Measurements from ENCODE around the gene FAM124A. TPM values are rescaled to one million over a fixed set of nuclear protein-coding genes. Genes with fewer than 3 reads are reported as not detected.

FAM124A gene
- polyA plus RNA-seq, 3 donors = 0.03 to 0.20 (median 0.13) TPM

DNA sequence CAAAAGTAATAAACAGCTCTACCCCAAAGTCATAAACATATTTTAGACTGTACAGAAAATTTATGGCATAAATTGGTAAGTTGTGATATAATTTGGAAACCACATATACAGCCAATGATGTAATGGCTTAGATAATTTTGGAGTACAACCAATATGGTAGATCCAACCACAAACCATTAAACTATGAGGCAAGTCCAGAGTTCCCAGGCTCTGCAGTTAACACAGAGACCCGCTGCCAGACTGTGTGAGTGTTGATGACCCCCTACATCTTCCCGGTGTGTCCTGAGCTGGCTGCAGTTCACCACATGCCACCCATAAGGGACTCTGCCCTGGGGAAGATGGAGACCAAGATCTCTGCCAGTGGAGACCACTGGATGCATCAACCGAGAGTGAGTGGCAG, 107.4 kb downstream of the FAM124A start:
- Histone ChIP-seq H3K27ac (ENCODE audit: low read depth in 1 of 2, low read length in 2 of 2) (no peak overlapping the region), H2AFZ (ENCODE audit: insufficient read depth, low read depth, low read length, poor library complexity, severe bottlenecking) (no peak overlapping the region), H3K9me3 (replicated peaks in 1 of 2; ENCODE audit: control insufficient read depth in 1 of 2, insufficient read depth in 1 of 2, low read length in 2 of 2) (no peaks in the 10 kb centered on the region), H3K4me2 (replicated peaks; ENCODE audit: extremely low read depth, low read length, poor library complexity, severe bottlenecking) (no peak overlapping the region), H3K27me3 (ENCODE audit: control insufficient read depth in 2 of 2, insufficient read depth in 2 of 2, low read length in 2 of 2) (no peaks in the 10 kb centered on the region), H3K4me3 (replicated peaks in 1 of 3; ENCODE audit: low read depth in 2 of 3, low read length in 3 of 3) (no peak overlapping the region), H3K36me3 (replicated peaks in 1 of 2; ENCODE audit: control insufficient read depth in 1 of 2, insufficient read depth in 2 of 2, low read length in 2 of 2) (no peaks in the 10 kb centered on the region), H3K79me2 (ENCODE audit: insufficient read depth, low read length) (no peaks in the 10 kb centered on the region), H3K9ac (ENCODE audit: insufficient read depth, low read length, poor library complexity, severe bottlenecking) (no peak overlapping the region), H4K20me1 (ENCODE audit: insufficient read depth, low read length) (no peaks in the 10 kb centered on the region), H3K4me1 (ENCODE audit: control insufficient read depth in 1 of 2, insufficient read depth in 2 of 2, low read length in 2 of 2) (peaks cover 13 to 15% of the 10 kb centered on the region in 2 donors)
- WGBS (ENCODE audit: insufficient coverage) = 100% methylated on average over 1 of the region's 3 CpGs
- DNase-seq = no peak
- no peak overlapping the region for H3K4me3 Mint-ChIP-seq
- no peaks in the 10 kb centered on the region for H3K27me3 Mint-ChIP-seq (ENCODE audit: low read depth in 3 of 3)
- intact Hi-C loops (cut with micrococcal nuclease) = no loop called here
- H3K9me3 Mint-ChIP-seq = no peaks in the 10 kb centered on the region
- TF ChIP-seq, protein P1, sequence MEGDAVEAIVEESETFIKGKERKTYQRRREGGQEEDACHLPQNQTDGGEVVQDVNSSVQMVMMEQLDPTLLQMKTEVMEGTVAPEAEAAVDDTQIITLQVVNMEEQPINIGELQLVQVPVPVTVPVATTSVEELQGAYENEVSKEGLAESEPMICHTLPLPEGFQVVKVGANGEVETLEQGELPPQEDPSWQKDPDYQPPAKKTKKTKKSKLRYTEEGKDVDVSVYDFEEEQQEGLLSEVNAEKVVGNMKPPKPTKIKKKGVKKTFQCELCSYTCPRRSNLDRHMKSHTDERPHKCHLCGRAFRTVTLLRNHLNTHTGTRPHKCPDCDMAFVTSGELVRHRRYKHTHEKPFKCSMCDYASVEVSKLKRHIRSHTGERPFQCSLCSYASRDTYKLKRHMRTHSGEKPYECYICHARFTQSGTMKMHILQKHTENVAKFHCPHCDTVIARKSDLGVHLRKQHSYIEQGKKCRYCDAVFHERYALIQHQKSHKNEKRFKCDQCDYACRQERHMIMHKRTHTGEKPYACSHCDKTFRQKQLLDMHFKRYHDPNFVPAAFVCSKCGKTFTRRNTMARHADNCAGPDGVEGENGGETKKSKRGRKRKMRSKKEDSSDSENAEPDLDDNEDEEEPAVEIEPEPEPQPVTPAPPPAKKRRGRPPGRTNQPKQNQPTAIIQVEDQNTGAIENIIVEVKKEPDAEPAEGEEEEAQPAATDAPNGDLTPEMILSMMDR (IDR thresholded peaks at IDR 0.05) = no peak
- no peak overlapping the region for H3K27ac Mint-ChIP-seq
- peaks cover 18% of the 10 kb centered on the region for H3K4me1 Mint-ChIP-seq
- no peaks in the 10 kb centered on the region for H3K36me3 Mint-ChIP-seq

DNA sequence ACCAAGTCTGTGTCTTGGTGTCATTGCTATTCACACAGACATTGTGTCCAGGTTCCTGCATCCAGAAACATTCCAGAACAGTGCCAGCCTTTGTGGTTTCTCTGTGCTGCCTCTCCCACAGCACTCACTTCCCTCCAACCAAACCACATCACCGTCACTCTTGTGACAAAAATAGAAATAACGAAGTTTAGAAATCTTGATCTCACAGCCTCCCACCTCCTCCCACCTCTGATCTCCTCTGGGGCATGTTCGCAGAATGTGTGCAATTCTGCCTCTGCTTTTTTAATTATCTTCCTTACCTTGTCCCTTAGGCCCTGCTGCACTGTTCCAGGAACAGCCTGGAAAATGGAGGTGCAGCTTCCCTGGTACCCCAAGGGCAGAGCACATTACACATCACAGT, 108.6 kb downstream of the FAM124A start:
- WGBS (ENCODE audit: insufficient coverage) = 0% methylated on average over 2 of the region's 3 CpGs
- H2AFZ ChIP-seq (ENCODE audit: insufficient read depth, low read depth, low read length, poor library complexity, severe bottlenecking) = no peak overlapping the region
- Mint-ChIP-seq H3K27me3 (ENCODE audit: low read depth in 3 of 3) (no peaks in the 10 kb centered on the region), H3K4me1 (peaks cover 18% of the 10 kb centered on the region), H3K9me3 (no peaks in the 10 kb centered on the region), H3K36me3 (no peaks in the 10 kb centered on the region), H3K4me3 (peak overlapping the region in 1 of 2 donors; percentile 54), H3K27ac (peak overlapping the region in 2 of 7 donors; percentile 56 to 78)
- DNase-seq = peak in 1 of 3 donors; percentile 6
- TF ChIP-seq, protein P1 (IDR thresholded peaks at IDR 0.05) = no peak
- no peaks in the 10 kb centered on the region for H3K9me3 ChIP-seq (replicated peaks in 1 of 2; ENCODE audit: control insufficient read depth in 1 of 2, insufficient read depth in 1 of 2, low read length in 2 of 2)
- H3K79me2 ChIP-seq (ENCODE audit: insufficient read depth, low read length) = no peaks in the 10 kb centered on the region
- H3K36me3 ChIP-seq (replicated peaks in 1 of 2; ENCODE audit: control insufficient read depth in 1 of 2, insufficient read depth in 2 of 2, low read length in 2 of 2) = no peaks in the 10 kb centered on the region
- H3K4me1 ChIP-seq (ENCODE audit: control insufficient read depth in 1 of 2, insufficient read depth in 2 of 2, low read length in 2 of 2) = peaks cover 13 to 15% of the 10 kb centered on the region in 2 donors
- no peaks in the 10 kb centered on the region for H4K20me1 ChIP-seq (ENCODE audit: insufficient read depth, low read length)
- no peak overlapping the region for H3K4me3 ChIP-seq (replicated peaks in 1 of 3; ENCODE audit: low read depth in 2 of 3, low read length in 3 of 3)
- H3K27me3 ChIP-seq (ENCODE audit: control insufficient read depth in 2 of 2, insufficient read depth in 2 of 2, low read length in 2 of 2) = no peaks in the 10 kb centered on the region
- intact Hi-C loops (cut with micrococcal nuclease) = no loop called here
- no peak overlapping the region for H3K27ac ChIP-seq (ENCODE audit: low read depth in 1 of 2, low read length in 2 of 2)
- H3K4me2 ChIP-seq (replicated peaks; ENCODE audit: extremely low read depth, low read length, poor library complexity, severe bottlenecking) = peak overlapping the region; percentile 12
- peak overlapping the region; percentile 0 for H3K9ac ChIP-seq (ENCODE audit: insufficient read depth, low read length, poor library complexity, severe bottlenecking)

Data from CD14-positive monocyte (primary cell).